Ramos (cell line): ENCODE measurements around the gene GJA9.
"Not testable (repeated sequence)": the region's sequence is repeated elsewhere in the genome, so short reads cannot be mapped to it uniquely, and the experiment has no call there.

Source experiments
- in situ Hi-C: fragments of 300-500 bp; cut with MboI; formaldehyde crosslinking; loops from one replicate; pipeline ENCODE4 v1.14.3; 2022; ENCODE audit warnings: low sequenced_read_pairs; ENCODE audit not compliant: unreplicated experiment

Gene GJA9

GRCh38 chr1:38881487-38881886 lies at the start of gene GJA9:
GJA9 (minus strand) TSS chr1:38881587; CDS start chr1:38876098, 5,489 bp downstream.
- in situ Hi-C loops = no loop called here

DNA sequence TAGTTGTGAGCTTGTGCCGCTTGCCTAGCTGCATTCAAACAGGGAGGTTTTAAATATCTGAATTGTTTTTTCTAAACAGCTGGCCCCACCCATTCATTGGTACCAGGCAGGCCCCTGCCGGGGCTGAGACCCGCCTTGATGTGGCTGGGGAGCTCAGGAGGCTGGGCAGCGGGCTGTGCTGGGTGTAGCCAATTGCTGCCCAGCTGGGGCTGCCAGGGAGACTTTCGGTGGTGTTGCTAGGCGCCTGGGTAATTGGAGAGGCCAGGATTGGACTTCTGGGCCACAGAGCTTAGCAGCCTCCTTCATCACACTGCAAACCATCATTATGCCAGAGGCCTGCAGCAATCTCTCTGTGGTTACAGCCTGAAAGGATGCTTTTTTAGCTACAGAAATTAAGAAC lies 48.1 kb upstream of the GJA9 start:
- in situ Hi-C loops = no loop called here

GRCh38 chr1:38929054-38929453 lies 47.7 kb upstream of the GJA9 start:
- in situ Hi-C loops = no loop called here

DNA sequence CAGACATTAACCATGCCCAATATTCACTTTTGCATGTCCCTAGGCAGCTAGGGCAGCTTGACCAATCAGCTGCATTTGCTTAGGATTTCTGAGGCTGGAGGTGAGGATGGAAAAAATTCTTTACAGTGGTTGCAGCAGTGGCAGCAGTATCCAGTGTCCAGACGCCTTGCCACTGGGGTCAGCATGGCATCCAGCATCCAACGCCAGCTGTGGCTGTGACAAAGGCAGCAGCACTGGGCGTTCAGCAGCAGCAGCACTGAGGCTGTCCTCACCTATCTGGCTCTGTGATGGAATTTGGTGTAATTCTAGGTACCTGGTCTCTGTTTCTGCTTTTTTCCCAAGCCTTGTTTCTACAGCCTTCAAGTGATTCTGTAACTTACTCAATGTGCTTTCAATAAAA lies 44.7 kb upstream of the GJA9 start:
- in situ Hi-C loops = no loop called here

- in situ Hi-C loops = no loop called here
Measured at GRCh38 chr1:38925391-38925790, 44.0 kb upstream of the GJA9 start.

- in situ Hi-C loops = no loop called here
Measured at GRCh38 chr1:38923607-38924006, 42.2 kb upstream of the GJA9 start.

GRCh38 chr1:38919130-38919529 lies 37.7 kb upstream of the GJA9 start:
- in situ Hi-C loops = no loop called here

GRCh38 chr1:38918568-38918967 lies 37.2 kb upstream of the GJA9 start:
- in situ Hi-C loops = no loop called here

DNA sequence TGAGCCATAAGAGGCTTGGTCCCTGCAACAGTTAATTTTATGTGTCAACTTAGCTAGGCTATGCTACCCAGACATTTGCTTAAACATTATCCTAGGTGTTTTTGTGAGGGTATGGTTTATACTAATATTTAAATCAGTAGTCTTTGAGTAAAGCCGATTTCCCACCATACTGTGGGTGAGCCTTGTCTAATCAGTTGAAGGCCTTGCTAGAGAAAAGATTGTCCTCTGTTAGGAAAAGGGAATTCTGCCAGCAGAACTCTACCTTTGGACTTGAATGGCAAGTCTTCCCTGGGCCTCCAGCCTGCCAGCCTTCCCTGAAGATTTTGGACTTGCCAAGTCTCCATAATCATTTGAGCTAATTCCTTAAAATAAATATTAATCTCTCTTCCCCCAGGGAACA lies 36.4 kb upstream of the GJA9 start:
- in situ Hi-C loops = no loop called here

GRCh38 chr1:38917337-38917736 lies 36.0 kb upstream of the GJA9 start:
- in situ Hi-C loops = no loop called here

GRCh38 chr1:38915352-38915948 lies 34.1 kb upstream of the GJA9 start:
- in situ Hi-C loops = no loop called here

DNA sequence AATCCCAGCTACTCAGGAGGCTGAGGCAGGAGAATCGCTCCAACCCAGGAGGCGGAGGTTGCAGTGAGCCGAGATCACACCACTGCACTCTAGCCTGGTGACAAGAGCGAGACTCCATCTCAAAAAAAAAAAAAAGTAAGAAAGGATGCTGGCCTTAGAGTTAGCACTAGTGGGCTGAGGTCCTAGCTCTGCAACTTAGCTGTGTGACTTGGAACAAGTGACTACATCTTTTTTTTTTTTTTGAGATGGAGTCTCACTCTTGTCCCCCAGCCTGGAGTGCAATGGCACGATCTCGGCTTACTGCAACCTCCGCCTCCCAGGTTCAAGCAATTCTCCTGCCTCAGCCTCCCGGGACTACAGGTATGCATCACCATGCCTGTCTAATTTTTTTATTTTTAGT lies 33.5 kb upstream of the GJA9 start:
- in situ Hi-C loops = not testable (repeated sequence)

DNA sequence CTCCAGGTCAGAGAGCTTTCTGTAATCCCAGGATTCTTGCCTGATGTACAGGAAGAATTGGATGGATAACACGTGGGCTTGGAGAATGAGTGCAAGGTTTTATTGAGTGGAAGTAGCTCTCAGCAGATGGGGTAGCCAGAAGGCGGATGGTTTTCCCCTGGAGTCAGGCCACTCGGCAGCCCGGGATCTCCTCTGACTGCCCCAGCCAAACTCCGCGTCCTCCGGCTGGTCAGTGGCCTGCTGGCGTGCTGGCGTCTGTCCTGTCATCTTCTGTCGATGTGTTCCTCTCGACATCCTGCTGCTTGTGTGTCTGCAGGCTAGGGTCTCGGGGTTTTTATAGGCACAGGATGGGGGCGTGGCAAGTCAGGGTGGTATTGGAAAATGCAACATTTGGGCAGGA lies 27.4 kb upstream of the GJA9 start:
- in situ Hi-C loops = no loop called here

GRCh38 chr1:38905985-38906384 lies 24.6 kb upstream of the GJA9 start:
- in situ Hi-C loops = no loop called here

GRCh38 chr1:38899560-38899959 lies 18.2 kb upstream of the GJA9 start:
- in situ Hi-C loops = no loop called here

GRCh38 chr1:38898653-38899230 lies 17.4 kb upstream of the GJA9 start:
- in situ Hi-C loops = no loop called here

DNA sequence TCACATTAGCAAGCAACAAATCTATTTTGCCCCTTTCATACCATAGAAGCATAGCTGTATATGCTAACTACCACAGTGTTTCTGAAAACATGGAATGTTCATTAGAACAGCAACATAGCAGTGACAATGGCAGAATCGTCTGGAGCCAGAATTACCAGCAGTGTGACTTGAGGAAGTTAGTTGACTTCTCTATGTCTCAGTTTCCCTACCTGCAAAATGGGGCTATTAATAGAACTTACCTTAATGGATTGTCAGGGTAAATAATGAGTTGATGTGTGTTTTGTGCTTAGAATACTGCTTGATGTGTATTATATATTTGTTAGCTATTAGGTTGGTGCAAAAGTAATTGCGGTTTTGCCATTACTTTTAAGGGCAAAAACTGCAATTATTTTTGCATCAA lies 14.8 kb upstream of the GJA9 start:
- in situ Hi-C loops = no loop called here

DNA sequence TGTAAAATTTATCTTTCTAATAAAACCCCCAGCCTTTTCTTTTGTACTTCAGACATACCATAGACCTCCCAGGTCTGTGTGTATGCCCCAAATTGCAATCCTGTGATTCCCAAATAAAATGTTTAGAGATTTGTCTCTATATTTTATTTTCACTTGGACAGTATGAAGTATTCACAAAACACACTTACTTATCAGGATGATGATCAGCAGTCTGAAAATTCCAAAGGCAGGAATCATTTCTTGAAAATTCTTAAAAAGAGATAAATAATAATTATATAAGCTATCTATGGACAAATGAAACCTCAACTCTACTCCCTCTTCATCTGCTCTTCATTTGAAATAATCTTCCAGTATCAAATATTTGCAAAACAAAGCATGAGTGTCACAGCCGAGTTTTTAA lies 11.6 kb upstream of the GJA9 start:
- in situ Hi-C loops = no loop called here

GRCh38 chr1:38891753-38892152 lies 10.4 kb upstream of the GJA9 start:
- in situ Hi-C loops = no loop called here

- in situ Hi-C loops = no loop called here
Measured at GRCh38 chr1:38889589-38889988, 8.2 kb upstream of the GJA9 start.

GRCh38 chr1:38888423-38889333 lies 7.3 kb upstream of the GJA9 start:
- in situ Hi-C loops = no loop called here
